ENCODE results near the gene CUL9.

The CUL9 gene

DNA sequence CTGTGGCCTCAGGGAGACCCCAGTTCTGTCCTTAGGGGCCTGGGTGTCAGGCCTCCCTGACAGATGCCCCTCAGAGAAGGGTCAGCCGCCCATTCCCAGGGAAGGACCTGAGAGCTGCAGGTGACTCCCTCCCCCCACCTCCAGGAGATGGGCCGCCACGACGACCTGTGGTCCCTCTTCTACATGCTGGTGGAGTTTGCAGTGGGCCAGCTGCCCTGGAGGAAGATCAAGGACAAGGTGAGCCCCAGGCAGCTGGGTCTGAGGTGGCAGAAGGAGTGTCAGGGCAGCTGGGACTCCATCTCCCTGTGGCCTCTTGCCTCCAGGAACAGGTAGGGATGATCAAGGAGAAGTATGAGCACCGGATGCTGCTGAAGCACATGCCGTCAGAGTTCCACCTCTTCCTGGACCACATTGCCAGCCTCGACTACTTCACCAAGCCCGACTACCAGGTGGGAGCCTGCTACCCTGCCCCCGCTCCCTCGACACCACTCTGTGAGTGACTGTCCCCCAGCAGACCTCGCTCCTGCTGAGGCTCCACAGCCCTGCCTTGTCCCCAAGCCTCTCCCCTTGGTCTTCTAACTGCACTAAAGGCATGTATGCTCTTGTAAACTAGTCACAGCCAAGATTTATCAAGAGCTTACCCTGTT, 73.5 kb downstream of the CUL9 start:
- no peak for DNase-seq
- TF ChIP-seq GATA1 (IDR thresholded peaks at IDR 0.05; ENCODE audit: low read depth, low read length) (no peak), POLR2A (IDR thresholded peaks at IDR 0.05; ENCODE audit: low read length) (no peak)

DNA sequence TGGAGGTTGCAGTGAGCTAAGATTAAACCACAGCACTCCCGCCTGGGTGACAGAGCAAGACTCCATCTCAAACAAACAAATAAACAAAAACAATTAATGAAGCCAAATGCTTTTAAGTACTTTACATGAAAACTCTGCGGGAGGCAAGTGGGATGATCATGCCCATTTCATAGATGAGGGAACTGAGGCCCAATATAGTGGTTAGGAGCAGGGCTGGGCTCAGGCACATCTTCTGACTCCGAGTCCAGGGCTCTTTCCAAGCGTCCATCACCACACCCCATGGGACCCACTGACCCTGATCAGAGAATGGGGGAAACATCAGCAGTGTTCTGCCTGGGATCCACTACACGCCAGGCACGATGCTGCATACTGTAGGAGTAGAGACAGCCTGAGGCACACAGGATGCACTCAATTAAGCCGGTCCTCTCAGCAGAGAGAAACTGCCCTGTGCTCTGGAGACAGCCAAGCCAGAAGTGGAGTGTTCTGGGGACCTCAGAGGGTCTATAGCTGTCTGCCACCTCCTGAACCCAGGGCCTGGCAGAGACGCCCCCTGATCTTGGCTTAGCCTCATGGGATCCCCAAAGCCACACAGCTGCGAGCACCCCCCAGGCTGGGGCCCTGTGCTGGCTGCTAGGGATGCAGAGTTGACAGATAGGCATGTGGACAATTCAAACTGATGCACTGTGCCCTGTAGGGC, 74.8 kb downstream of the CUL9 start:
- TF ChIP-seq POLR2A (IDR thresholded peaks at IDR 0.05; ENCODE audit: low read length) = no peak
- no peak for TF ChIP-seq GATA1 (IDR thresholded peaks at IDR 0.05; ENCODE audit: low read depth, low read length)
- no peak for DNase-seq

DNA sequence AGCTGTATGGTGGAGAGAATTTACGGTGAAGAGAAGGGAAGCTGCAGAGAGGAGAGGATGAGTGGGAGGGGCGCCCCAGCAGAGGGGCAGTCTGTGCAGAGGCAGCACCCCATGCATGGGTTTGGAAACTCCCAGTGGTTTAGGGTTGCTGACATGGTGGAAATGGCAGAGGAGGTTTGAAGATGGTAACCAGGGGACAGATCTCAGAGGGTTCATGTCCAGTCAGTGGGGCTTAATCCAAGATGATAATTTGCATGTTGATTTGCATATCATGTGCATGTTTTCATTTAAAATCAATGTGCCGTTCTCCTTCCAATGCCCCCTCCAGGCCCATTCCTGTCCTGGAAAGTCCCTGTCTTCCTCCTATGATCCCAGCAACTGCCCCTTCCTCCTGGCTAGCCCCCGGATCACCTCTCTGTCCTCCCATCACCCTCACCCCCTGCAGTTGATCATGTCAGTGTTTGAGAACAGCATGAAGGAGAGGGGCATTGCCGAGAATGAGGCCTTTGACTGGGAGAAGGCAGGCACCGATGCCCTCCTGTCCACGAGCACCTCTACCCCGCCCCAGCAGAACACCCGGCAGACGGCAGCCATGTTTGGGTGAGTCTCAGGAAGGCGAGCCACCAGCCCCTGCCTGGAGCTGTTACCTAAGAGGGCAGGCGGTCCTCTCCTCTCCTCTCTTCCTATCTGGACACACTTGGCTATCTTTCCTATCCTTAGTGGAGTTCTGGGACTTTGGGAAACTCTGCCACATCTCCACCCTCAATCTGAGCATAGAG, 75.6 kb downstream of the CUL9 start:
- DNase-seq = no peak
- TF ChIP-seq POLR2A (IDR thresholded peaks at IDR 0.05; ENCODE audit: low read length) = no peak
- TF ChIP-seq GATA1 (IDR thresholded peaks at IDR 0.05; ENCODE audit: low read depth, low read length) = no peak

DNA sequence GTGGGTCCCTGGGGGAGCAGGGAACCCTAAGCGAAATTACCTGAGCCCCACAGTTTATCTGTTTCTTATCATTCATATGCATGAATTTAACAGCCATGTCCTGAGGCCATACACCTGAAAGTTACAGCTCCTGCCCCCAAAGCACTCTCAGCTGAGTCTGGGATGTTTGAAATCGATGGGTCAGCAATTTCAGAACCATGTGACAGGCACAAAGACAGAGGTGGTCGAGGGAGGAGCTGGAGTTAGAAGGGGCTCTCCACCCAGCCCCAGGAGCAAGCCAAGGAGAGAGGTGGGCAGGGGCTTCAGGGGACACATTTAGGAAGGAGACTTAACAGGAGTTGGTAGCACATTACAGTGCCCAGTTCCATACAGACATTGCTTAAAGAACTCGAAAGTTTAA, 76.2 kb downstream of the CUL9 start:
- no peak for DNase-seq
- no peak for TF ChIP-seq POLR2A (IDR thresholded peaks at IDR 0.05; ENCODE audit: low read length)
- TF ChIP-seq GATA1 (IDR thresholded peaks at IDR 0.05; ENCODE audit: low read depth, low read length) = no peak

DNA sequence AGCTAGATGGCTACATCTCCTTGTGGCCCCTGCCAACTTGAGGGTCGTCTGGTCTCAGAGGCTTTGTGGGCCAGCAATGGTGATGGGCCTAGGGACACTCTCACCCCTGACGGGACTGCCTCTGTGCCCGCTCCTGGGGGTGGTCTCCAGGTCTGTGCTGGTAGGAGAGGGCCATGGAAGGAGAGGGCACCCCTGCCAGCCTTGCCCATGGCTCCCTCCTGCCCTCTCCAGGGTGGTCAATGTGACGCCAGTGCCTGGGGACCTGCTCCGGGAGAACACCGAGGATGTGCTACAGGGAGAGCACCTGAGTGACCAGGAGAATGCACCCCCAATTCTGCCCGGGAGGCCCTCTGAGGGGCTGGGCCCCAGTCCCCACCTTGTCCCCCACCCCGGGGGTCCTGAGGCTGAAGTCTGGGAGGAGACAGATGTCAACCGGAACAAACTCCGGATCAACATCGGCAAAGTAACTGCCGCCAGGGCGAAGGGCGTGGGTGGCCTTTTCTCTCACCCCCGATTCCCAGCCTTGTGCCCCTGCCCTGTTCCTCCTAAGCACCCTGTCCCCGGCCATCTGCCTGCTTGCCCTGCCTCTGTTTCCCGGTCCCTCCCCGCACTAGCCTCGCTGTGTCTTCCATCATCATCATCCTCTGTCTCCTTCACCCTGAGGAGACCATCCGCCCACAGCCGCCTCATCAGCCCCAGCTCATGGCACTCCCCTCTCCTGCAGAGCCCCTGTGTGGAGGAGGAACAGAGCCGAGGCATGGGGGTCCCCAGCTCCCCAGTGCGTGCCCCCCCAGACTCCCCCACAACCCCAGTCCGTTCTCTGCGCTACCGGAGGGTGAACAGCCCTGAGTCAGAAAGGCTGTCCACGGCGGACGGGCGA, 77.1 kb downstream of the CUL9 start:
- TF ChIP-seq POLR2A (IDR thresholded peaks at IDR 0.05; ENCODE audit: low read length) = no peak
- TF ChIP-seq GATA1 (IDR thresholded peaks at IDR 0.05; ENCODE audit: low read depth, low read length) = no peak
- no peak for DNase-seq

DNA sequence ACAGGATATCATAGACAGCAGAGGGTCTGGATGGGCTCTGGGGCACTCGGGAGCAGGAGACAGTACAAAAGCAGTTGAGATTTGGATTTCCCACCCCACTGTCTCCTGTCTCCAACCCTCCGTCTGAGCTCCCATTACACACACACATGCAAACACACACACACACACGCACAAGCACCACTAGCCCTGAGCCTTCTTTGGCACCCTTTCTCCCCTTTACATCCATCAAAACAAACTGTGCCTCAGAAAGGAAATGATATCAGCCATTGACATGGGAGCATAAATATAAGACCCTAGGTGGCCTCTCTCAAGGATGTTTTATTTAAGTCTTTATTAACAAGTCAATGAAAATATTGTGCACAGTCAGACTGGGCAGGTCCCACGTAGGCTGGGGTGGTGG, 78.8 kb downstream of the CUL9 start:
- DNase-seq = no peak
- no peak for TF ChIP-seq POLR2A (IDR thresholded peaks at IDR 0.05; ENCODE audit: low read length)
- TF ChIP-seq GATA1 (IDR thresholded peaks at IDR 0.05; ENCODE audit: low read depth, low read length) = no peak

DNA sequence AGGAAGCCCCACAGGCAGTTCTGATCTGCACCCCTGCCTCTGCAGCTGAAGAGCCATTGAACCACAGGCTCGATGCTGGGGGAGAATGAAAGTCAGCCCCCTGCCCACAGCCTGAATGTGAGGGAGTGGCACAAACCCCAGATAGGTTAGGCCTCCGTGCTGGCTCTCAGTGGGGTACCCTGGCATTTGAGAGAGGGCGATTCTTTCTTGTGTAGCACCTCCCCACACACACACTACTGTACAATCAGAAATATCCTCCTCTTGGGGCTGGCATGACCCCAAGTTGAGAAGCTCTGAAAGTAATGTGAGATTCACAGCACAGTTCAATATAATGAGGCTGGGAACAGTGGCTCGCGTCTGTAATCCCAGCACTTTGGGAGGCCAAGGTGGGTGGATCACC, 79.2 kb downstream of the CUL9 start:
- TF ChIP-seq GATA1 (IDR thresholded peaks at IDR 0.05; ENCODE audit: low read depth, low read length) = no peak
- no peak for TF ChIP-seq POLR2A (IDR thresholded peaks at IDR 0.05; ENCODE audit: low read length)
- no peak for DNase-seq

DNA sequence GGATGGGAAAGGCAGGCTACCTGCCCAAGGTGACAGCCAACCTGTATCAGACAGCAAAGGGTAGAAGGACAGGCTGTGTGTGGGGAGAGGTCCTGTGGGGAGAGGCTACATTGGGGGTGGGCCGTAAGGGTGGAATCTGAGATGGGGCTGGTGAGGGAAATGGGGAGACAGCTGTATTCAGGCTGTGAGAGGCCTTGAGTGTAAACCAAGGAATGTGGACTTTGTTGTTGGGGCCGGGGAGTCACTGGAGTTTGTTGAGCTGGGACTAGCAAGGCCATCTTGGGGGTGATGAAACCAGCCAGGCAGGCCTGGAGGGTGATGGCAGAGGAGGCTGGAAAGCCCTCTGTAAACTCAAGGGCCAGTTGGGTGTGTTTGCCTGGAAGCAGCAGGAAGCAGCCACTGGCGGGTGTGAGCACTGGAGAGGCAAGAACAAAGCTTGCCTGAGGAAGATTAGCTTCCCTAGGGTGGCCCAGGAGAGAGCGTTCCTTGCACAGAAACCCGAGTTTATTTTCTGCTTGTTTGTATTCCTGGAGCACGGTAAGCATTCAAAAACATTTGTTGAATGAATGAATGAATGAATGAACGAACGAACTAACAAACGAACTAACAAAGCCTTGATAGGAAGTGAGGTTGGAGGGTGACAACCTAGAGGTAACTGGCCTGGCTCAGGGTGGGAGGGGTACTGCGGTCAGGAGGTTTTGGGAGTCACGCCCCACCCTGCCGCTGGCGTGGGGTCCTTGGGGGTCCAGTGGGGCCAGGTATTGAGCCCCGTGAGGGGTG, 80.2 kb downstream of the CUL9 start:
- no peak for DNase-seq
- TF ChIP-seq POLR2A (IDR thresholded peaks at IDR 0.05; ENCODE audit: low read length) (no peak), GATA1 (IDR thresholded peaks at IDR 0.05; ENCODE audit: low read depth, low read length) (no peak)

DNA sequence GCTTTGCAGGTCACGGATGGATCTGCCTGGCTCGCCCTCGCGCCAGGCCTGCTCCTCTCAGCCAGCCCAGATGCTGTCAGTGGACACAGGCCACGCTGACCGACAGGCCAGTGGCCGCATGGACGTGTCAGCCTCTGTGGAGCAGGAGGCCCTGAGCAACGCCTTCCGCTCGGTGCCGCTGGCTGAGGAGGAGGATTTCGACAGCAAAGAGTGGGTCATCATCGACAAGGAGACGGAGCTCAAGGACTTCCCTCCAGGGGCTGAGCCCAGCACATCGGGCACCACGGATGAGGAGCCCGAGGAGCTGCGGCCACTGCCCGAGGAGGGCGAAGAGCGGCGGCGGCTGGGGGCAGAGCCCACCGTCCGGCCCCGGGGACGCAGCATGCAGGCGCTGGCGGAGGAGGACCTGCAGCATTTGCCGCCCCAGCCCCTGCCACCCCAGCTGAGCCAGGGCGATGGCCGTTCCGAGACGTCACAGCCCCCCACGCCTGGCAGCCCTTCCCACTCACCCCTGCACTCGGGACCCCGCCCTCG, 80.9 kb downstream of the CUL9 start:
- no peak for DNase-seq
- no peak for TF ChIP-seq GATA1 (IDR thresholded peaks at IDR 0.05; ENCODE audit: low read depth, low read length)
- TF ChIP-seq POLR2A (IDR thresholded peaks at IDR 0.05; ENCODE audit: low read length) = no peak

DNA sequence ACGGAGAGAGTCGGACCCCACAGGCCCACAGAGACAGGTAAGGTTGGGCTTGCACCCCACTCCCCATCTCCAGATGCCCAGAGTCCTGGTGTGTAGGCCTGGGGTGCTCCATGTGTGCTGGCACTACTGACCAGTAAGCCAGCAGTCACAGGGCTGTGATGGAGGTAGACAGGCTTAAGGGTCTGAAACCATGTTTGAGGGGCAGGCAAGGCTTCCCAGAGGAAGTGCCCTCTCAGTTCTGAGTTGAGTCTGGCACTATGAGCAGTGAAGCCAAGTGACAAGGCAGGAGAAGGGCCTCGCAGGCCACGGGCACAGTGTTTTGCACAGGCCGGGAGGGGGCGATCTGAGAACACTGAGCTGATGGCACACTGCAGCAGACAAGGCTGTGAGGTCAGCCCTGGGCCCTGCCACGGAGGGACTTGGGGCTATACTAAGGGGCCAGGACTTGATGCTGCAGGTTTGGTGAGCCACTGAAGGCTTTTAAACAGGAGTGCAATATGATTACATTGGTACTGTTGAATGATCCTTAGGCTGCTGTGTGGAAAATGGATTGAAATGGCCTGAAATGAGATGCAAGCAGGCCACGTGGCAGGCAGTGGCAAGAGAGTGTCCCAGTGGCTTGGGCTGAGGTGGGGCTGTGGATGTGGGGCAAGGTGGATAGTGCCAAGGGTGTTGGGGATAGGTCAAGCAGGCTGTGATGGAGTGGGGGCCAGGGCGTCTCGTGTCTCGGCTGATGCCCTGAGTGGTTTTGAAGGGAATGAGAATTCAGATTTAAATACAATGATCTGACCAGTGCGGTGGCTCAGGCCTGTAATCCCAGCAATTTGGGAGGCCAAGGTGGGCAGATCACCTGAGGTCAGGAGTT, 81.5 kb downstream of the CUL9 start:
- peak; percentile 73 to 81 for DNase-seq
- TF ChIP-seq POLR2A (IDR thresholded peaks at IDR 0.05; ENCODE audit: low read length) (no peak), GATA1 (IDR thresholded peaks at IDR 0.05; ENCODE audit: low read depth, low read length) (no peak)

DNA sequence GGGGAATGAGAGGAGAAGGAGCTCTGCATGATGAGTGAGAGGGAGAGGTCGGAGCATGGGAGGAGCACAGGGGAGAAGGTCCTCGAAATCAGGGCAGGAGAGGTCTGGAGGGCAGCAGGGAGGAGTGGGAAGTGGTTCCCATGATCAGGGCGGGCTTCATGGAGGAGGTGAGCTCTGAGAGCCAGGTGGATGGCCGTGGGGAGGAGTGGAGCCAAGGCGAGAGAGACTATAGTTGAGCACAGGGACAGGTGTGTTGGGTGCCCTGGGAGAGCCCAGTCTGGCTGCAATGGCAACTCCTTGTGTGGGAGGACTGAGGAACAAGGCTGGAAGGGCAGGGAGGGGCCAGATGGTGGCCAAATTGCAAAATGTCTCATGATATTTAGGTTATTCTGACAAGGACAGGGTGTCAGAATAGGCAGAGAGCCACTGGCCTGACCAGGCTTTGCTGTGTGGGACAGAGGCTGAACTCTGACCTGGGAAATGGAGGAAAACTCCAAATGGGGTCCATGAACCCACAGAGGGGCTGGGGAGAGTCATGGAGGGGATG, 82.7 kb downstream of the CUL9 start:
- DNase-seq = no peak
- no peak for TF ChIP-seq POLR2A (IDR thresholded peaks at IDR 0.05; ENCODE audit: low read length)

DNA sequence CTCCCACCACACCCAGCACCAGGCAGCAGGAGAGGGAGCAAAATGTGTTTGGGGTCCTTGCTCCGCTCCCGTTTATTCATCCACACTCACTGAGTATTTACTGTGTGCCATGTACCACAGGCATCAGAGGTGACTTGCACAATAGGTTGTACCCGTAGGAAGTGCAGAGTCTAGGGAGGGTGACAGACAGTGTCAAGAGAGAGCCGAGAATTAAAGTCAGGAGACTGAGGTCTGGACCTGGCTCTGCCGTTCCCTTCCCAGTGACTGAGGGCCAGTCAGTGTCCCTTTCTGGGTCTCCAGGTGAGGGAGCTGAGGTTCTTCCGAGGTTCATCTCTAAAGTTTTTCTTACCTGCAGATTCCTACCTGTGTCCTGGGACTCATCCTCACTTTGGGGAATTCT, 83.6 kb downstream of the CUL9 start:
- DNase-seq = no peak
- TF ChIP-seq GATA1 (IDR thresholded peaks at IDR 0.05; ENCODE audit: low read depth, low read length) = no peak
- TF ChIP-seq POLR2A (IDR thresholded peaks at IDR 0.05; ENCODE audit: low read length) = no peak

All from erythroblast (primary cell).